Activated CD8-positive, alpha-beta T cell treated with anti-CD3 and anti-CD28 coated beads for 36 hours (primary cell): ENCODE measurements around the gene FUBP3. TPM values are rescaled to one million over a fixed set of nuclear protein-coding genes. Genes with fewer than 3 reads are reported as not detected.

ENCODE experiments used
- ATAC-seq: fragments of 200-7000 bp; cut with Tn5 transposase; one replicate; pipeline ENCODE4 v1.10.0; 2021; ENCODE audit warnings: mild to moderate bottlenecking, moderate library complexity
- CTCF ChIA-PET: fragments of 350-600 bp; sonication (Branson Sonifier 250); formaldehyde crosslinking; loops from one replicate; lab custom pipeline; 2021; ENCODE audit warnings: antibody characterized with exemption; lab: Charles Lee
- POLR2A ChIA-PET: fragments of 350-600 bp; sonication (Branson Sonifier 250); formaldehyde crosslinking; loops from one replicate; lab custom pipeline; 2021; ENCODE audit warnings: antibody characterized with exemption; lab: Charles Lee
- DNase-seq: peaks from one replicate; pipeline ENCODE4 v3.0.0-alpha.2; 2020
- H3K27ac Mint-ChIP-seq: one replicate; pipeline ENCODE4 v1.8.0; 2021; ENCODE audit warnings: mild to moderate bottlenecking, mixed read lengths
- H3K27me3 Mint-ChIP-seq: one replicate; pipeline ENCODE4 v1.8.0; 2021; ENCODE audit warnings: mixed read lengths
- H3K36me3 Mint-ChIP-seq: one replicate; pipeline ENCODE4 v1.8.0; 2021; ENCODE audit warnings: low read depth, mixed read lengths
- H3K4me1 Mint-ChIP-seq: one replicate; pipeline ENCODE4 v1.8.0; 2021; ENCODE audit warnings: low read depth, mixed read lengths
- H3K4me3 Mint-ChIP-seq: one replicate; pipeline ENCODE4 v1.8.0; 2021; ENCODE audit warnings: mild to moderate bottlenecking, moderate library complexity, mixed read lengths
- H3K9me3 Mint-ChIP-seq: one replicate; pipeline ENCODE4 v1.8.0; 2021; ENCODE audit warnings: mixed read lengths
- CTCF ChIP-seq: fragments of 200-600 bp; IDR thresholded peaks from one replicate; pipeline ENCODE4 v1.8.0; 2022; ENCODE audit warnings: antibody characterized with exemption, mild to moderate bottlenecking
- intact Hi-C: fragments of 100-400 bp; cut with micrococcal nuclease; formaldehyde crosslinking; loops from one replicate; pipeline ENCODE4 v1.10.0; 2022
- total RNA-seq, 2 experiments: library from RNA; stranded (reverse); gene quantifications; one replicate each; pipeline ENCODE4 v1.2.3, GENCODE V29; 2021

The FUBP3 gene
- total RNA-seq, 2 experiments from 2014 or later, result 32.9 to 42.9 TPM

- CTCF ChIA-PET, result no interaction called here
- intact Hi-C loops, result no loop called here
These were observed 43.4 kb upstream of the FUBP3 start for GRCh38 chr9:130535818-130536521.

GRCh38 chr9:130536701-130537107 lies 42.7 kb upstream of the FUBP3 start:
- H3K9me3 Mint-ChIP-seq, result no peaks in the 10 kb centered on the region
- H3K27ac Mint-ChIP-seq, result no peak overlapping the region
- DNase-seq (no peak), ATAC-seq (no peak)
- peaks cover 52% of the 10 kb centered on the region for H3K27me3 Mint-ChIP-seq
- ChIA-PET CTCF (interaction anchor here (1.0 to 1.1 kb wide), 2 partner anchors 145 to 177 kb away, joined by 3 to 4 read pairs; no protein-coding TSS in a partner anchor), POLR2A (interaction anchor here (0.8 kb wide), 1 partner anchor 67 kb away, joined by 3 read pairs; no protein-coding TSS in a partner anchor)
- intact Hi-C loops, result no loop called here
- TF ChIP-seq CTCF, result no peak
- no peak overlapping the region for H3K4me3 Mint-ChIP-seq
- H3K4me1 Mint-ChIP-seq, result peaks cover 16% of the 10 kb centered on the region
- no peaks in the 10 kb centered on the region for H3K36me3 Mint-ChIP-seq

More at GRCh38 chr9:130535818-130536521, 43.4 kb upstream of the FUBP3 start:
- Mint-ChIP-seq H3K4me3 (peak overlapping the region; percentile 15), H3K36me3 (no peaks in the 10 kb centered on the region), H3K9me3 (no peaks in the 10 kb centered on the region), H3K27me3 (peaks cover 52% of the 10 kb centered on the region), H3K4me1 (peaks cover 16% of the 10 kb centered on the region), H3K27ac (no peak overlapping the region)
- POLR2A ChIA-PET, result interaction anchor here (0.8 kb wide), 1 partner anchor 68 kb away, joined by 3 read pairs; no protein-coding TSS in a partner anchor
- no peak for TF ChIP-seq CTCF
- no peak for DNase-seq
- no peak for ATAC-seq

GRCh38 chr9:130537346-130538050 lies 41.9 kb upstream of the FUBP3 start:
- no peak for TF ChIP-seq CTCF
- Mint-ChIP-seq H3K9me3 (no peaks in the 10 kb centered on the region), H3K36me3 (no peaks in the 10 kb centered on the region), H3K4me3 (no peak overlapping the region), H3K4me1 (peaks cover 16% of the 10 kb centered on the region), H3K27me3 (peaks cover 53% of the 10 kb centered on the region), H3K27ac (no peak overlapping the region)
- intact Hi-C loops, result no loop called here
- CTCF ChIA-PET, result interaction anchor here (1.0 to 1.1 kb wide), 2 partner anchors 145 to 176 kb away, joined by 3 to 4 read pairs; no protein-coding TSS in a partner anchor
- ATAC-seq (peak; percentile 27), DNase-seq (no peak)
- POLR2A ChIA-PET, result no interaction called here

- CTCF ChIA-PET, result interaction anchor here (2.1 kb wide), 1 partner anchor 79 kb away, joined by 5 read pairs; no protein-coding TSS in a partner anchor
These were observed 39.8 kb upstream of the FUBP3 start for GRCh38 chr9:130539420-130540223.

More at GRCh38 chr9:130539420-130540223, 39.8 kb upstream of the FUBP3 start:
- H3K36me3 Mint-ChIP-seq, result no peaks in the 10 kb centered on the region
- ATAC-seq (no peak), DNase-seq (no peak)
- H3K27ac Mint-ChIP-seq, result no peak overlapping the region
- H3K27me3 Mint-ChIP-seq, result peaks cover 44% of the 10 kb centered on the region
- POLR2A ChIA-PET, result no interaction called here
- no peak overlapping the region for H3K4me3 Mint-ChIP-seq
- intact Hi-C loops, result no loop called here
- no peaks in the 10 kb centered on the region for H3K9me3 Mint-ChIP-seq
- TF ChIP-seq CTCF, result no peak
- H3K4me1 Mint-ChIP-seq, result peaks cover 16% of the 10 kb centered on the region
